ENCODE measurements around the gene STAC2. TPM values are rescaled to one million over a fixed set of nuclear protein-coding genes. Genes with fewer than 3 reads are reported as not detected.
A peak's percentile ranks its signal among the peaks of the same experiment; 100 is the strongest.

Gene STAC2
- total RNA-seq, 1 experiment from 2014 or later: 1.2 TPM

DNA sequence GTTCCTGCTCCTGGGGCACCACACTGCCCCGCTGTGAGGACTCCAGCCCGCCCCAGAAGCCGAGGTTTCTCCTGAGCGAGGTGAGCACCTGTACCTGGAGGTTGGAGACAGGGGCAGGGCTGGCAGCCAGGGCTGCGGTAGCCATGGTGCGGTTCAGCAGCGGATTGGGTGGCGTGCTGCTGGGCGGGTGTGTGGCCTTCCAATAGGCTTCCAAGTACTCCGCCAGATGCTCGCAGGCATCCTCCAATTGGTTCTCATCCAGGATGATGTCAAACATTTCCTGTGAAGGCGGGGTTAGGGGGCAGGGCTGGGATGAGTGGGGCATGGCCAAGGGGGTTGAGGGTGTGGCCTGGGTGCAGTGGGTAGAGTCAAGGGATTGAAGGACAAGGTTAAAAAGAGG is 48.5 kb downstream of the STAC2 start:
- Mint-ChIP-seq H3K36me3 (ENCODE audit: insufficient read depth, unreplicated experiment) (peaks cover 27% of the 10 kb centered on the region), H3K4me1 (ENCODE audit: insufficient read depth, unreplicated experiment) (peaks cover 6% of the 10 kb centered on the region), H3K27me3 (ENCODE audit: insufficient read depth, unreplicated experiment) (no peaks in the 10 kb centered on the region), H3K27ac (ENCODE audit: low read depth, unreplicated experiment) (no peak overlapping the region), H3K9me3 (ENCODE audit: unreplicated experiment) (no peaks in the 10 kb centered on the region), H3K4me3 (ENCODE audit: unreplicated experiment) (no peak overlapping the region)
- BruUV-seq (replicated peaks): no TSS peak
- TF ChIP-seq, protein P1, sequence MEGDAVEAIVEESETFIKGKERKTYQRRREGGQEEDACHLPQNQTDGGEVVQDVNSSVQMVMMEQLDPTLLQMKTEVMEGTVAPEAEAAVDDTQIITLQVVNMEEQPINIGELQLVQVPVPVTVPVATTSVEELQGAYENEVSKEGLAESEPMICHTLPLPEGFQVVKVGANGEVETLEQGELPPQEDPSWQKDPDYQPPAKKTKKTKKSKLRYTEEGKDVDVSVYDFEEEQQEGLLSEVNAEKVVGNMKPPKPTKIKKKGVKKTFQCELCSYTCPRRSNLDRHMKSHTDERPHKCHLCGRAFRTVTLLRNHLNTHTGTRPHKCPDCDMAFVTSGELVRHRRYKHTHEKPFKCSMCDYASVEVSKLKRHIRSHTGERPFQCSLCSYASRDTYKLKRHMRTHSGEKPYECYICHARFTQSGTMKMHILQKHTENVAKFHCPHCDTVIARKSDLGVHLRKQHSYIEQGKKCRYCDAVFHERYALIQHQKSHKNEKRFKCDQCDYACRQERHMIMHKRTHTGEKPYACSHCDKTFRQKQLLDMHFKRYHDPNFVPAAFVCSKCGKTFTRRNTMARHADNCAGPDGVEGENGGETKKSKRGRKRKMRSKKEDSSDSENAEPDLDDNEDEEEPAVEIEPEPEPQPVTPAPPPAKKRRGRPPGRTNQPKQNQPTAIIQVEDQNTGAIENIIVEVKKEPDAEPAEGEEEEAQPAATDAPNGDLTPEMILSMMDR (IDR thresholded peaks at IDR 0.05; ENCODE audit: unreplicated experiment): no peak
- CTCF ChIA-PET: interaction anchor here (1.0 to 6.6 kb wide), 2 partner anchors 13 to 19 kb away, joined by 4 to 44 read pairs; partner anchors contain the start of gene ARL5C
- DNase-seq (ENCODE audit: unreplicated experiment): no peak
- intact Hi-C loops (cut with micrococcal nuclease): no loop called here
- POLR2A ChIA-PET: interaction anchor here (2.9 kb wide), 1 partner anchor 23 kb away, joined by 8 read pairs; the partner anchor contains the start of gene RPL19

DNA sequence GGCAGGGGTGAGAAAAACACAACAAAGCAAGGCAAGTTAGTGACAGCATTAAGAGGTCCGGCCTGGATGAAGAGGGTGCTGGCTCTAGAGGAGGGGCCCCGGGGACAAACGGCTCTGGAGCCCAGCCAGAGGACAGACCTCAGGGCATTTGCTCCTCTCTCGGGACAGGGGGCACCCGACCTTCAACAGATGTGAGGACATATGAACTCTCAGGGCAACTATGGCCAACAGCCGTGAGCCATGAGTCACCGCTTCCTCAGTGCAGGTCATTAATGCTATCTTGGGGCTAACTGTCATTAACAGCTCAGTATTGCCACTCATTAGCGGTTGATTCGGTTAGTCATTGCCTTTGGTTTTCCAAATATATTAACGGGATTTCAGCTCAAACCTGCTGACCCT is 50.1 kb downstream of the STAC2 start:
- CTCF ChIA-PET: interaction anchor here (0.6 to 6.6 kb wide), 12 partner anchors 11 to 439 kb away, joined by 3 to 44 read pairs (median 4); partner anchors contain the start of genes ARL5C and STAC2

DNA sequence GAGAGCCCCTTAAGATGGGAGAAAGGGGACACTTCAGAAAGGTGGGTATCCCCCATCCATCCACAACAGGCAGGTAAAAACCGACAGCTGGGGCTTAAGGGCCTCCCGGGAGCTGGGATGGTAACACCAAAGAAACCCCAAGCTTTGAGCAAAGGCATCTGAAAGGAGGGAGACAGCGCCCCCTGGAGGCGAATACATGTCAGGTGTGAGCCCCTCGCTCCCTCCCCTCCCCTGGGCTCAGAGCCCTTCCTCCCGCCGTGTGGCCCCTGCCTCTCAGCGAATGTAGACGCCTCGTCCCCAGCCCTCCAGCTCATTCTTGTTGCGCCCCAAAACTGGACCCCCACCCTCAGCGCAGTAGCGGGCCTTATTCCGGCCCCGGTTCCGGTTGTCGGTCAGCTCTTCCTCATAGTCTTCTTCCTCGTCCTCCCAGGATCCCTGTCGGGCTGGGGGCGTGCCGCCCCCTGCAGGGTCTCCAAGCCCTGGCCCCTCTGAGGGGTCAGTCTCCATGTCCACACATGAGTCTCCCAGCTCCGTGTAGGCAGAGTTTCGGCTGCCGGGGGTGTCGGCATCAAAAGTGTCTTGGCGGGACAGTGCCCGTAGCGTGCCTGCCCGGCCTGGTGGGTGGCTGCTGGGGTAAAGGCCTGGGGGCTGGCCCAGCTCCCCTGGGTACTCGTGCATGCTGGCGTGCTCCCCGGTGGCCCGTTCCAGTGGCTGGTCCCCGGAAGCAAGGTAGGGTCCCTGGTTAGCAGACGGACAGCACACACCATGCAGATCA is 50.6 kb downstream of the STAC2 start:
- peaks cover 6% of the 10 kb centered on the region for H3K4me1 Mint-ChIP-seq (ENCODE audit: insufficient read depth, unreplicated experiment)
- BruUV-seq (replicated peaks): no TSS peak
- no peaks in the 10 kb centered on the region for H3K9me3 Mint-ChIP-seq (ENCODE audit: unreplicated experiment)
- CTCF ChIA-PET: interaction anchor here (0.6 to 6.6 kb wide), 17 partner anchors 10 to 756 kb away, joined by 3 to 44 read pairs (median 3); partner anchors contain the start of gene ARL5C
- no peak overlapping the region for H3K27ac Mint-ChIP-seq (ENCODE audit: low read depth, unreplicated experiment)
- H3K4me3 Mint-ChIP-seq (ENCODE audit: unreplicated experiment): no peak overlapping the region
- DNase-seq (ENCODE audit: unreplicated experiment): peak; percentile 73
- no peaks in the 10 kb centered on the region for H3K27me3 Mint-ChIP-seq (ENCODE audit: insufficient read depth, unreplicated experiment)
- POLR2A ChIA-PET: interaction anchor here (0.8 kb wide), 1 partner anchor 22 kb away, joined by 4 read pairs; no protein-coding TSS in a partner anchor
- TF ChIP-seq, protein P1 (IDR thresholded peaks at IDR 0.05; ENCODE audit: unreplicated experiment): peak; percentile 65
- intact Hi-C loops (cut with micrococcal nuclease): no loop called here
- peaks cover 27% of the 10 kb centered on the region for H3K36me3 Mint-ChIP-seq (ENCODE audit: insufficient read depth, unreplicated experiment)

More for the DNA sequence above, 50.1 kb downstream of the STAC2 start:
- intact Hi-C loops (cut with micrococcal nuclease): no loop called here
- POLR2A ChIA-PET: no interaction called here
- Mint-ChIP-seq H3K27me3 (ENCODE audit: insufficient read depth, unreplicated experiment) (no peaks in the 10 kb centered on the region), H3K4me3 (ENCODE audit: unreplicated experiment) (no peak overlapping the region), H3K27ac (ENCODE audit: low read depth, unreplicated experiment) (no peak overlapping the region), H3K36me3 (ENCODE audit: insufficient read depth, unreplicated experiment) (peaks cover 27% of the 10 kb centered on the region), H3K9me3 (ENCODE audit: unreplicated experiment) (no peaks in the 10 kb centered on the region), H3K4me1 (ENCODE audit: insufficient read depth, unreplicated experiment) (peaks cover 6% of the 10 kb centered on the region)
- TF ChIP-seq, protein P1 (IDR thresholded peaks at IDR 0.05; ENCODE audit: unreplicated experiment): no peak
- no peak for DNase-seq (ENCODE audit: unreplicated experiment)
- no TSS peak for BruUV-seq (replicated peaks)

GRCh38 chr17:39173526-39174274 is 52.0 kb downstream of the STAC2 start:
- no peak overlapping the region for H3K4me3 Mint-ChIP-seq (ENCODE audit: unreplicated experiment)
- no peaks in the 10 kb centered on the region for H3K27me3 Mint-ChIP-seq (ENCODE audit: insufficient read depth, unreplicated experiment)
- peaks cover 24% of the 10 kb centered on the region for H3K36me3 Mint-ChIP-seq (ENCODE audit: insufficient read depth, unreplicated experiment)
- no peak for DNase-seq (ENCODE audit: unreplicated experiment)
- no TSS peak for BruUV-seq (replicated peaks)
- intact Hi-C loops (cut with micrococcal nuclease): no loop called here
- H3K4me1 Mint-ChIP-seq (ENCODE audit: insufficient read depth, unreplicated experiment): peaks cover 4% of the 10 kb centered on the region
- ChIA-PET POLR2A (interaction anchor here (0.6 kb wide), 1 partner anchor 778 kb away, joined by 6 read pairs; no protein-coding TSS in a partner anchor), CTCF (interaction anchor here (0.6 to 6.6 kb wide), 5 partner anchors 9 to 191 kb away, joined by 3 to 44 read pairs (median 7); partner anchors contain the start of gene ARL5C)
- no peak overlapping the region for H3K27ac Mint-ChIP-seq (ENCODE audit: low read depth, unreplicated experiment)
- TF ChIP-seq, protein P1 (IDR thresholded peaks at IDR 0.05; ENCODE audit: unreplicated experiment): no peak
- H3K9me3 Mint-ChIP-seq (ENCODE audit: unreplicated experiment): no peaks in the 10 kb centered on the region

All from MCF 10A (cell line).